Endothelial cell of umbilical vein (primary cell): ENCODE results near the gene MOB3A. TPM values are rescaled to one million over a fixed set of nuclear protein-coding genes. Genes with fewer than 3 reads are reported as not detected.

ENCODE experiments used
- BruUV-seq: library from RNA; stranded (reverse); fragments of 400-500 nt; replicated peaks from 2 replicates; lab custom pipeline; 2021; lab: Mats Ljungman, UMichigan
- CTCF ChIA-PET: fragments of 300-600, 350-600 bp; sonication (Branson Sonifier 250); formaldehyde crosslinking; loops from one replicate; lab custom pipeline; 2021; ENCODE audit warnings: antibody characterized with exemption, inconsistent platforms; lab: Charles Lee
- POLR2A ChIA-PET: fragments of 300-600, 350-600 bp; sonication (Branson Sonifier 250); formaldehyde crosslinking; loops from one replicate; lab custom pipeline; 2021; ENCODE audit warnings: antibody characterized with exemption, inconsistent platforms; lab: Charles Lee
- DNase-seq: peaks from one replicate; pipeline ENCODE4 v3.0.0-alpha.2; 2011; ENCODE audit warnings: low read depth, low spot score
- FAIRE-seq: peaks from 2 replicates; lab custom pipeline; 2011; peaks lifted over from hg19 to GRCh38; lab: Jason Lieb, UNC
- H2AFZ ChIP-seq: 2 replicates; pipeline ENCODE4 v1.6.0; 2012; ENCODE audit warnings: low read depth, low read length, control low read depth, inconsistent platforms
- H3K27ac ChIP-seq: 2 replicates; pipeline ENCODE4 v1.5.1; 2011; ENCODE audit warnings: low read depth, mild to moderate bottlenecking, control low read depth, low read length, moderate library complexity; ENCODE audit not compliant: insufficient read depth
- H3K27me3 ChIP-seq, 2 experiments: 2 replicates each; pipeline versions ENCODE4 v1.6.0 to v1.6.1; 2011; ENCODE audit warnings: low read length in 2 of 2, mixed read lengths in 1 of 2; ENCODE audit not compliant: control insufficient read depth in 2 of 2, insufficient read depth in 2 of 2
- H3K36me3 ChIP-seq, 2 experiments: 2 replicates in 1 of 2; 3 replicates in 1 of 2; pipeline ENCODE4 v1.5.1; 2011; ENCODE audit warnings: low read length in 2 of 2, mild to moderate bottlenecking in 1 of 2, moderate library complexity in 1 of 2; ENCODE audit not compliant: control insufficient read depth in 2 of 2, insufficient read depth in 2 of 2; ENCODE audit errors: extremely low read depth in 1 of 2
- H3K4me1 ChIP-seq: 3 replicates; pipeline ENCODE4 v1.5.1; 2011; ENCODE audit warnings: mild to moderate bottlenecking, low read length; ENCODE audit not compliant: control insufficient read depth, insufficient read depth; ENCODE audit errors: extremely low read depth
- H3K4me2 ChIP-seq: 2 replicates; pipeline ENCODE4 v1.6.1; 2011; ENCODE audit warnings: low read length, control low read depth, mixed read lengths; ENCODE audit not compliant: insufficient read depth
- H3K4me3 ChIP-seq, 3 experiments: fragments of 200-600 bp in 1 of 3; sonication (generic), shearing (Covaris generic) in 1 of 3; replicated peaks in 1 of 3; 2 replicates each; pipeline ENCODE4 v1.5.1; 2011 to 2016; ENCODE audit warnings: control low read depth in 3 of 3, low read length in 3 of 3, mild to moderate bottlenecking in 2 of 3, inconsistent platforms in 1 of 3, low read depth in 1 of 3, moderate library complexity in 1 of 3; ENCODE audit not compliant: insufficient read depth in 1 of 3
- H3K79me2 ChIP-seq: 2 replicates; pipeline ENCODE4 v1.6.0; 2012; ENCODE audit warnings: low read length, inconsistent platforms; ENCODE audit not compliant: control insufficient read depth, insufficient read depth
- H3K9ac ChIP-seq: replicated peaks from 2 replicates; pipeline ENCODE3; 2011; ENCODE audit warnings: low read length, control low read depth; ENCODE audit not compliant: insufficient read depth; ENCODE audit errors: extremely low read depth
- H3K9me1 ChIP-seq: replicated peaks from 3 replicates; pipeline ENCODE4 v1.6.0; 2011; ENCODE audit warnings: mild to moderate bottlenecking, low read length; ENCODE audit not compliant: control insufficient read depth, insufficient read depth; ENCODE audit errors: extremely low read depth
- H3K9me3 ChIP-seq: replicated peaks from 2 replicates; pipeline ENCODE4 v1.5.1; 2012; ENCODE audit warnings: low read length, inconsistent platforms; ENCODE audit not compliant: control insufficient read depth, insufficient read depth
- H4K20me1 ChIP-seq: replicated peaks from 2 replicates; pipeline ENCODE3; 2011; ENCODE audit warnings: mild to moderate bottlenecking, low read length; ENCODE audit not compliant: control insufficient read depth, insufficient read depth; ENCODE audit errors: extremely low read depth
- FOS ChIP-seq: IDR thresholded peaks from 2 replicates; pipeline ENCODE4 v1.6.1; 2011; ENCODE audit warnings: mild to moderate bottlenecking, low read length, moderate library complexity, borderline replicate concordance; ENCODE audit not compliant: insufficient read depth
- GATA2 ChIP-seq: IDR thresholded peaks from 2 replicates; pipeline ENCODE4 v1.7.0; 2011; ENCODE audit warnings: low read depth, mild to moderate bottlenecking, moderate library complexity, mixed read lengths, low read length; ENCODE audit not compliant: insufficient read length, insufficient read depth
- JUN ChIP-seq: IDR thresholded peaks from 2 replicates; pipeline ENCODE4 v1.6.1; 2011; ENCODE audit warnings: borderline replicate concordance, low read depth; ENCODE audit not compliant: insufficient read length, insufficient read depth
- MYC ChIP-seq: IDR thresholded peaks from one replicate; pipeline ENCODE4 v1.6.1; 2011; ENCODE audit warnings: mild to moderate bottlenecking, low read depth, low read length
- POLR2AphosphoS5 ChIP-seq: IDR thresholded peaks from 2 replicates; pipeline ENCODE4 v1.6.1; 2012; ENCODE audit warnings: low read depth, mild to moderate bottlenecking, control low read depth, low read length, moderate library complexity; ENCODE audit not compliant: insufficient read depth
- dilution Hi-C: fragments of 300-500 bp; cut with MboI; formaldehyde crosslinking; loops from one replicate; pipeline ENCODE4 v1.15.0; 2019; ENCODE audit warnings: low sequenced_read_pairs; ENCODE audit not compliant: extremely low pct_ligation_motif_present
- intact Hi-C: fragments of 100-400 bp; cut with micrococcal nuclease; formaldehyde crosslinking; loops from one replicate; pipeline ENCODE4 v1.10.0; 2022
- polyA plus RNA-seq, 4 experiments: library from polyadenylated mRNA; depleted of rRNA in 3 of 4; stranded (reverse) in 3 of 4; unstranded in 1 of 4; fragments of >200 nt; gene quantifications; 2 replicates each; pipeline versions ENCODE4 v1.2.1 to v1.2.3, GENCODE V29; 2011 to 2012; ENCODE audit warnings: missing spikeins in 1 of 4
- total RNA-seq: library from RNA; stranded (reverse); gene quantifications from 2 replicates; pipeline ENCODE4 v1.2.3, GENCODE V29; 2021
- TF ChIP-seq, protein P1 (sequence below), 2 donors: IDR thresholded peaks; 1 replicate in 1 of 2; 2 replicates in 1 of 2; pipeline ENCODE4 v1.5.1; 2011; ENCODE audit warnings: low read length in 2 of 2, mild to moderate bottlenecking in 2 of 2, moderate library complexity in 2 of 2, control low read depth in 1 of 2, inconsistent platforms in 1 of 2, low read depth in 1 of 2; ENCODE audit not compliant: insufficient read depth in 1 of 2; ENCODE audit errors: extremely low read depth in 1 of 2

The MOB3A gene
- total and polyA plus RNA-seq, 2 donors (not counting 3 experiments of a cell fraction or from before 2014, with no cell fraction given), result 46.5 to 59.7 TPM

DNA sequence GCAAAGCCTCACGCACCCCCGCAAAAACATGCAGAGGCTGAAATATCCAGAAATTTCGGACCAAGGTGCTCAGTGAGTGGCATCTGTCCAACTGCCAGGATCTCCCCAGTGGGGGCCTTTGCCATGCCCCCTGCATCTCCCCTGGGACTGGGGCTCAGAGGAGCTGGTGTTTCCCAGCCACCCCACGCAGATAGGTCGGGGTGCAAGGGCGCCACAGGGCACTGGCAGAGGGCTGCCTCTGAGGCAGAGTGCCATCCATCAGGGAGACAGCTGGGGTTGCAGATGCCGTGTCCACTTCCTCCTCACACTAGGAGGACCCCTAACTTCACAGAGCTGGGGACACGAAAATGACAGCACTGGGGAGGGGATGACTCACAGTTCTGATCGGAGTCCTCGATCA lies 26.9 kb upstream of the MOB3A start:
- DNase-seq (no peak), FAIRE-seq (no peak)
- ChIA-PET POLR2A (no interaction called here), CTCF (interaction anchor here (1.1 kb wide), 1 partner anchor 193 kb away, joined by 4 read pairs; no protein-coding TSS in a partner anchor)
- Histone ChIP-seq H3K9me3 (no peaks in the 10 kb centered on the region), H3K79me2 (no peaks in the 10 kb centered on the region), H3K36me3 (peaks cover 15 to 78% of the 10 kb centered on the region in 2 experiments), H3K4me2 (no peak overlapping the region), H3K9ac (no peak overlapping the region), H3K4me1 (no peaks in the 10 kb centered on the region), H3K9me1 (no peaks in the 10 kb centered on the region), H2AFZ (no peak overlapping the region), H3K27ac (no peak overlapping the region), H3K4me3 (no peak overlapping the region), H4K20me1 (no peaks in the 10 kb centered on the region), H3K27me3 (no peaks in the 10 kb centered on the region)
- BruUV-seq, result no TSS peak
- intact Hi-C loops (no loop called here), dilution Hi-C loops (no loop called here)
- TF ChIP-seq, protein P1, sequence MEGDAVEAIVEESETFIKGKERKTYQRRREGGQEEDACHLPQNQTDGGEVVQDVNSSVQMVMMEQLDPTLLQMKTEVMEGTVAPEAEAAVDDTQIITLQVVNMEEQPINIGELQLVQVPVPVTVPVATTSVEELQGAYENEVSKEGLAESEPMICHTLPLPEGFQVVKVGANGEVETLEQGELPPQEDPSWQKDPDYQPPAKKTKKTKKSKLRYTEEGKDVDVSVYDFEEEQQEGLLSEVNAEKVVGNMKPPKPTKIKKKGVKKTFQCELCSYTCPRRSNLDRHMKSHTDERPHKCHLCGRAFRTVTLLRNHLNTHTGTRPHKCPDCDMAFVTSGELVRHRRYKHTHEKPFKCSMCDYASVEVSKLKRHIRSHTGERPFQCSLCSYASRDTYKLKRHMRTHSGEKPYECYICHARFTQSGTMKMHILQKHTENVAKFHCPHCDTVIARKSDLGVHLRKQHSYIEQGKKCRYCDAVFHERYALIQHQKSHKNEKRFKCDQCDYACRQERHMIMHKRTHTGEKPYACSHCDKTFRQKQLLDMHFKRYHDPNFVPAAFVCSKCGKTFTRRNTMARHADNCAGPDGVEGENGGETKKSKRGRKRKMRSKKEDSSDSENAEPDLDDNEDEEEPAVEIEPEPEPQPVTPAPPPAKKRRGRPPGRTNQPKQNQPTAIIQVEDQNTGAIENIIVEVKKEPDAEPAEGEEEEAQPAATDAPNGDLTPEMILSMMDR (IDR thresholded peaks at IDR 0.05; ENCODE audit: extremely low read depth in 1 of 2, insufficient read depth in 1 of 2, low read depth in 1 of 2, low read length in 2 of 2), result no peak
- no peak for TF ChIP-seq MYC
- TF ChIP-seq JUN, result no peak
- no peak for TF ChIP-seq POLR2AphosphoS5

DNA sequence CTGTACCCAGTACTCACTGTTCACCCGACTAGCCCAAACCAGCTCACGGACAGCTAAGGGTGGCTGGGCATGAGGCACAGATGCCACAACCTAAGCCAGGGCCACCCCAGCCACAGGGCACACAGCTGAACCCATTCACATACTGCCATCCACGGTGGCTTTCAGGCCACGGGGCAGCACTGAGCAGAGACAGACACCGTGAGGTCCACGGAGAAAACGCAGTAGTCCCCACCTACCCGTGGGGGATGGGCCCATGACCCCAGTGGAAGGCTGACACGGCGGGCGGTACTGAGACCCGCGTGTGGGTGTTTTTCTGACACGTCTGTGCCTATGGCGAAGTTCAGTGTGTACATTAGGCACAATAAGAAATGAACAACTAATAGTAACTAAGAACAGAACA lies 26.1 kb upstream of the MOB3A start:
- peaks cover 16 to 80% of the 10 kb centered on the region in 2 experiments for H3K36me3 ChIP-seq
- POLR2A ChIA-PET, result no interaction called here

More for the DNA sequence above, 26.1 kb upstream of the MOB3A start:
- TF ChIP-seq FOS (no peak), GATA2 (no peak), POLR2AphosphoS5 (no peak)
- Histone ChIP-seq H3K27ac (no peak overlapping the region), H3K9me1 (no peaks in the 10 kb centered on the region), H3K4me3 (no peak overlapping the region), H3K27me3 (no peaks in the 10 kb centered on the region), H2AFZ (no peak overlapping the region), H3K9ac (no peak overlapping the region), H3K79me2 (no peaks in the 10 kb centered on the region), H3K4me1 (no peaks in the 10 kb centered on the region), H3K4me2 (no peak overlapping the region), H4K20me1 (no peaks in the 10 kb centered on the region), H3K9me3 (no peaks in the 10 kb centered on the region)
- DNase-seq (no peak), FAIRE-seq (no peak)
- no TSS peak for BruUV-seq
- intact Hi-C loops, result no loop called here
- dilution Hi-C loops, result no loop called here
- CTCF ChIA-PET, result no interaction called here
